Adrenal gland (tissue), 12 donors: ENCODE data around the gene YPEL2. TPM values are rescaled to one million over a fixed set of nuclear protein-coding genes. Genes with fewer than 3 reads are reported as not detected.

Experiments used
- DNase-seq, 7 donors: peaks; one replicate each; pipeline ENCODE4 v3.0.0-alpha.2; 2019 to 2020
- H3K27ac ChIP-seq, 5 donors: fragments of 200-600 bp; sonication (generic) in 4 of 5; 1 replicate in 3 of 5; 2 replicates in 2 of 5; pipeline versions ENCODE4 v1.5.1 to v1.8.0; 2016 to 2020; ENCODE audit warnings: mild to moderate bottlenecking in 1 of 5
- H3K27me3 ChIP-seq: fragments of 200-600 bp; 2 replicates; pipeline ENCODE4 v1.8.0; 2021
- H3K36me3 ChIP-seq, 2 donors: fragments of 200-600 bp; replicated peaks in 1 of 2; 1 replicate in 1 of 2; 2 replicates in 1 of 2; pipeline versions ENCODE4 v1.5.1 to v1.8.0; 2018 to 2022
- H3K4me1 ChIP-seq, 2 donors: fragments of 200-600 bp; replicated peaks in 1 of 2; 1 replicate in 1 of 2; 2 replicates in 1 of 2; pipeline versions ENCODE4 v1.5.1 to v1.8.0; 2018 to 2021
- H3K4me3 ChIP-seq, 4 donors: fragments of 200-600 bp; sonication (generic) in 3 of 4; one replicate each; pipeline ENCODE4 v1.5.1; 2016 to 2018
- H3K9me3 ChIP-seq, 3 donors: fragments of 200-600 bp; sonication (generic) in 1 of 3; replicated peaks in 1 of 3; 1 replicate in 2 of 3; 2 replicates in 1 of 3; pipeline versions ENCODE4 v1.5.1 to v1.8.0; 2016 to 2021
- POLR2A ChIP-seq, 2 donors: fragments of 450-650 bp; IDR thresholded peaks; one replicate each; pipeline ENCODE4 v1.6.1; 2017; ENCODE audit warnings: antibody characterized with exemption in 2 of 2, mild to moderate bottlenecking in 2 of 2, moderate library complexity in 1 of 2
- WGBS, 4 donors: extraction: QIAGEN DNeasy Blood & Tissue Kit in 2 of 4; methylation state at CpG; one replicate each; pipeline versions ENCODE4 v1.1.5 to v1.1.7; 2013 to 2017; 5-methylcytosine and 5-hydroxymethylcytosine counted together
- intact Hi-C, 2 donors: fragments of 100-400 bp; cut with DNase I; formaldehyde crosslinking; loops; one replicate each; pipeline versions ENCODE4 v1.14.1 to v1.15.0; 2022 to 2023
- polyA plus RNA-seq, 3 donors: library from polyadenylated mRNA; stranded (reverse); fragments of 200-250 nt in 2 of 3; fragments of 350-450 nt in 1 of 3; fragmentation: Illumina TruSeq in 1 of 3; extraction: RNeasy Lipid Tissue Mini Kit (QIAGEN cat#74804) in 1 of 3; gene quantifications; one replicate each; pipeline ENCODE4 v1.2.3, GENCODE V29; 2013 to 2014
- total RNA-seq, 9 donors: library from RNA; depleted of rRNA in 4 of 9; stranded (reverse); fragments of >200 nt in 4 of 9; fragments of 120-200 nt in 1 of 9; fragmentation: NEBNext Ultra II Directional in 1 of 9; extraction: Animal tissue kit (Norgen Biotek cat#: 25700) in 1 of 9; gene quantifications; one replicate each; pipeline versions ENCODE4 v1.1.0 to v1.2.4, GENCODE V29; 2013 to 2023
- TF ChIP-seq, protein P1 (sequence below), 6 experiments: fragments of 450-650 bp in 4 of 6; fragments of 200-600 bp in 2 of 6; sonication (generic) in 1 of 6; IDR thresholded peaks; 1 replicate in 5 of 6; 2 replicates in 1 of 6; pipeline versions ENCODE4 v1.5.1 to v1.8.0; 2016 to 2021; ENCODE audit warnings: antibody characterized with exemption in 6 of 6, mild to moderate bottlenecking in 2 of 6, moderate library complexity in 1 of 6
- donor health status: healthy with polysubstance abuse.
- donor health status: Bipolar disorder and iron deficiency.
- donor health status: DM: yes; HTN: yes; CAD: no.
- donor health status: DM: no; HTN: no; CAD: no.
- donor health status: DM: no; HTN: no; CAD: no.
- donor health status: DM: yes; HTN: yes; CAD: no.

Gene YPEL2
- total and polyA plus RNA-seq, 12 donors, result 5.8 to 33.5 (median 18.3) TPM

DNA sequence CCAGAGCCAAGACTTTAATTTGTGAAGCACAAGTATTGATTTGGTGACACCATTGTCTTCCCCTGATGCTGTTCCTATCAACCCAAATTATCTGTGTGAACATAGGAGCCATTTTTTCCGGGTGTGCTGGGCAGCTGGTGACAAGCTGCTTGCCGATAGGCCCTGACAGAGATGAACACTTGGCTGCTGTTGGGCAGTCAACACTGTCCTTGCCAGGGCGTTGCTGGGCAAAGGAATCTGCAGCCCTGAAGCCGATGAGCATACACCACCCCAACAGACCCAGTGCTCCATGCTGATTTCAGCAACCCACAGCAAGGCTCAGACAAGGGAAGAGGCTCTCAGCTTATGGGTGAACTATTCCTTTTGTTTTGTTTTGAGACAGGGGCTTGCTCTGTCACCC lies 105.4 kb downstream of the YPEL2 start:
- intact Hi-C loops, result no loop called here
- peak in 6 of 7 donors; percentile 59 to 85 (median 78) for DNase-seq
- Histone ChIP-seq H3K4me1 (peaks cover 13 to 17% of the 10 kb centered on the region in 2 donors), H3K27me3 (no peaks in the 10 kb centered on the region), H3K9me3 (no peaks in the 10 kb centered on the region), H3K36me3 (no peaks in the 10 kb centered on the region), H3K4me3 (no peak overlapping the region), H3K27ac (no peak overlapping the region)
- WGBS, 4 donors, result 66 to 86% (median 81%) methylated on average over 3 to 4 of the region's 4 CpGs
- TF ChIP-seq, protein P1, sequence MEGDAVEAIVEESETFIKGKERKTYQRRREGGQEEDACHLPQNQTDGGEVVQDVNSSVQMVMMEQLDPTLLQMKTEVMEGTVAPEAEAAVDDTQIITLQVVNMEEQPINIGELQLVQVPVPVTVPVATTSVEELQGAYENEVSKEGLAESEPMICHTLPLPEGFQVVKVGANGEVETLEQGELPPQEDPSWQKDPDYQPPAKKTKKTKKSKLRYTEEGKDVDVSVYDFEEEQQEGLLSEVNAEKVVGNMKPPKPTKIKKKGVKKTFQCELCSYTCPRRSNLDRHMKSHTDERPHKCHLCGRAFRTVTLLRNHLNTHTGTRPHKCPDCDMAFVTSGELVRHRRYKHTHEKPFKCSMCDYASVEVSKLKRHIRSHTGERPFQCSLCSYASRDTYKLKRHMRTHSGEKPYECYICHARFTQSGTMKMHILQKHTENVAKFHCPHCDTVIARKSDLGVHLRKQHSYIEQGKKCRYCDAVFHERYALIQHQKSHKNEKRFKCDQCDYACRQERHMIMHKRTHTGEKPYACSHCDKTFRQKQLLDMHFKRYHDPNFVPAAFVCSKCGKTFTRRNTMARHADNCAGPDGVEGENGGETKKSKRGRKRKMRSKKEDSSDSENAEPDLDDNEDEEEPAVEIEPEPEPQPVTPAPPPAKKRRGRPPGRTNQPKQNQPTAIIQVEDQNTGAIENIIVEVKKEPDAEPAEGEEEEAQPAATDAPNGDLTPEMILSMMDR (IDR thresholded peaks at IDR 0.05), result no peak
- TF ChIP-seq POLR2A (IDR thresholded peaks at IDR 0.05), result no peak

DNA sequence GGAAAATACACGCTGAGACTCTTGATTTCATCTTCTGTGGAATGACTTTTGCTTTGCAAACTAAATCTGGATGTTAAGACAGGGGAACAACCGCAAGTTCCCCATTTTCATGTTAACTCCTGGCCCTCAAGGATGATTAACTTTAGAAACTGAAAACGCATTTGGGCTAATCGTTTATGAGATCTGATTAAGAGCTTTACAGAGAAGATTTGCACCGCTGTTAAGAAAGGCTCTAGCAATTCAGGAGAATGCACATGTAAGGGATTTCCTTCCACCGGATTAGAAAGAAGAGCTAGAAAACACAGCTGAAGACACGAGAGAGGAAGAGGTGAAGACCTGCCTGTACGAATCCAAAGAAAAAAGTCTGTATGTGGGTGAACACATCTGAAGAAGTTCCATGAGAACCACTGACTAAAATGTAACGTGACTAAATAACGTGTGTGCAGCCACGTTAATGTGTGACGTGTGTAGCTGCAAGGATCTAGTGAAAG lies 106.4 kb downstream of the YPEL2 start:
- TF ChIP-seq, protein P1 (IDR thresholded peaks at IDR 0.05), result no peak
- no peak for TF ChIP-seq POLR2A (IDR thresholded peaks at IDR 0.05)
- peaks cover 13 to 17% of the 10 kb centered on the region in 2 donors for H3K4me1 ChIP-seq
- H3K4me3 ChIP-seq, result no peak overlapping the region
- intact Hi-C loops, result no loop called here
- DNase-seq, result no peak
- H3K9me3 ChIP-seq, result no peaks in the 10 kb centered on the region
- no peaks in the 10 kb centered on the region for H3K36me3 ChIP-seq
- H3K27ac ChIP-seq, result no peak overlapping the region
- no peaks in the 10 kb centered on the region for H3K27me3 ChIP-seq
- WGBS, 4 donors, result 68 to 80% (median 73%) methylated on average over 12 of the region's 12 CpGs

DNA sequence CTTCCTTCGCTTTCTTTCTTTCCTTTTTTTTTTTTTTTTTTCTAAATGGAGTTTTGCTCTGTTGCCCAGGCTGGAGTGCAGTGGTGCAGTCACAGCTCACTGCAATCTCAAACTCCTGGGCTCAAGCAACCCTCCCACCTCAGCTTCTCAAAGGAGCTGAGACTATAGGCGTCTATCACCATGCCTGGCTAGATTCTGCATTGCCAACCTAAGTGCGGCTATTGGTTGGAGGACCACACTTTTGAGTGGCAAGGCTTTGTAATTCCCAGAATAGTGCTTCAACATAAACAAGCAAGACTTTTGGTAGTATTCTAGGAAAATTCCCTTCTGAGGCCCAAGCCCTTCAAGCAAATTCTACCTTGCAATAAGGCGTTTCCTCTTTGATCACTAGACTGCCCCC lies 107.8 kb downstream of the YPEL2 start:
- peaks cover 13 to 17% of the 10 kb centered on the region in 2 donors for H3K4me1 ChIP-seq
- WGBS, 4 donors, result 89 to 95% (median 93%) methylated on average over 4 of the region's 4 CpGs
- H3K4me3 ChIP-seq, result no peak overlapping the region
- no peak for DNase-seq
- no peaks in the 10 kb centered on the region for H3K36me3 ChIP-seq
- H3K9me3 ChIP-seq, result no peaks in the 10 kb centered on the region
- H3K27me3 ChIP-seq, result no peaks in the 10 kb centered on the region
- TF ChIP-seq, protein P1 (IDR thresholded peaks at IDR 0.05), result no peak
- TF ChIP-seq POLR2A (IDR thresholded peaks at IDR 0.05), result no peak
- intact Hi-C loops, result no loop called here
- no peak overlapping the region for H3K27ac ChIP-seq

DNA sequence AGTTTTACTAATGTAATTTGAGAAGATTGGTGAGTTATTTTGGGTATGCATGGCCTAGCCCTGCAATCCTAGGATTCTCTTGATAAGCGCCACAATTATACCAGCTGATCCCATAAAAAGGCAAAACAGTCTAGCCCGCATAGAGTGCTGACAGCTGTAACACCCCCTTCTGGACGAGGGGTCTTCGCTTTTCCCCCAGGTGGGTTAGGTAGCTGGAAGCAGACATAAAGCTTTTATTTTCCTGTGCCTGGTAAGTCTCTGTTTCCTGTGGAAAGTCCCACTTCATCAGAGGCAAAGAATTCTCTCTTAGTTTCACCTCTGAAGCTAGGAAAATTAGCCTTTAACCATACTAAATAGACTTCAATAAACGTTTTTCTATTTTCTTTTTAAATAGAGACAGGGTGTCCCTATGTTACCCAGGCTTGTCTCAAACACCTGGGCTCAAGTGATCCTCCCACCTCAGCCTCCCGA lies 108.3 kb downstream of the YPEL2 start:
- no peaks in the 10 kb centered on the region for H3K9me3 ChIP-seq
- DNase-seq, result no peak
- H3K27ac ChIP-seq, result peak overlapping the region in 1 of 5 donors; percentile 24
- H3K4me1 ChIP-seq, result peaks cover 13 to 17% of the 10 kb centered on the region in 2 donors
- 68 to 77% (median 76%) methylated on average over 6 of the region's 6 CpGs for WGBS, 4 donors
- intact Hi-C loops, result loop anchor here (5.0 kb wide), 2 partner anchors 112 to 127 kb away; no protein-coding TSS in a partner anchor
- H3K4me3 ChIP-seq, result no peak overlapping the region
- H3K36me3 ChIP-seq, result no peaks in the 10 kb centered on the region
- no peaks in the 10 kb centered on the region for H3K27me3 ChIP-seq
- TF ChIP-seq, protein P1 (IDR thresholded peaks at IDR 0.05), result no peak
- TF ChIP-seq POLR2A (IDR thresholded peaks at IDR 0.05), result no peak
